ENCODE results near the gene VPS13A.

The VPS13A gene

DNA sequence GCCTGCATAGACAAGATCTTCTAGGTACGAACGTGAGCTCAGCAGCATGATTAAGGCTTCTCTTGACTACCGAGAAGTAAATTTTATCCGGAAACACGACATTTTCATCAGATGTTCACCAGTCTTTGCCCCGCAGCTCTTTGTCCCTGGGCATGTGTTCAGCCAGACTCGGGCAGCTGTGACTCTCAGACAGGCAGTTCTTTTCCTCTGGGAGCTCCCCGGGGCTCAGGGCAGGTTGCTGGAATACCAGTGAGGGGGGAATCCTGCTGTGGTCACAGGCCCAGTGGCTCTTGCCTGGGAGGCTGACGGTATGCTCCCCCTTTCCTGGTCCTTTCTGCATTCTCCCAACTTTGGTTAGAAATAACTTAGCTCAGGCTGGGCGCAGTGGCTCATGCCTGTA, 284.7 kb downstream of the VPS13A start:
- TF ChIP-seq, protein P1, sequence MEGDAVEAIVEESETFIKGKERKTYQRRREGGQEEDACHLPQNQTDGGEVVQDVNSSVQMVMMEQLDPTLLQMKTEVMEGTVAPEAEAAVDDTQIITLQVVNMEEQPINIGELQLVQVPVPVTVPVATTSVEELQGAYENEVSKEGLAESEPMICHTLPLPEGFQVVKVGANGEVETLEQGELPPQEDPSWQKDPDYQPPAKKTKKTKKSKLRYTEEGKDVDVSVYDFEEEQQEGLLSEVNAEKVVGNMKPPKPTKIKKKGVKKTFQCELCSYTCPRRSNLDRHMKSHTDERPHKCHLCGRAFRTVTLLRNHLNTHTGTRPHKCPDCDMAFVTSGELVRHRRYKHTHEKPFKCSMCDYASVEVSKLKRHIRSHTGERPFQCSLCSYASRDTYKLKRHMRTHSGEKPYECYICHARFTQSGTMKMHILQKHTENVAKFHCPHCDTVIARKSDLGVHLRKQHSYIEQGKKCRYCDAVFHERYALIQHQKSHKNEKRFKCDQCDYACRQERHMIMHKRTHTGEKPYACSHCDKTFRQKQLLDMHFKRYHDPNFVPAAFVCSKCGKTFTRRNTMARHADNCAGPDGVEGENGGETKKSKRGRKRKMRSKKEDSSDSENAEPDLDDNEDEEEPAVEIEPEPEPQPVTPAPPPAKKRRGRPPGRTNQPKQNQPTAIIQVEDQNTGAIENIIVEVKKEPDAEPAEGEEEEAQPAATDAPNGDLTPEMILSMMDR (IDR thresholded peaks at IDR 0.05; ENCODE audit: borderline replicate concordance, insufficient read depth, low read depth, low read length), result no peak
- H3K4me3 ChIP-seq (ENCODE audit: low read depth, low read length), result no peak overlapping the region

DNA sequence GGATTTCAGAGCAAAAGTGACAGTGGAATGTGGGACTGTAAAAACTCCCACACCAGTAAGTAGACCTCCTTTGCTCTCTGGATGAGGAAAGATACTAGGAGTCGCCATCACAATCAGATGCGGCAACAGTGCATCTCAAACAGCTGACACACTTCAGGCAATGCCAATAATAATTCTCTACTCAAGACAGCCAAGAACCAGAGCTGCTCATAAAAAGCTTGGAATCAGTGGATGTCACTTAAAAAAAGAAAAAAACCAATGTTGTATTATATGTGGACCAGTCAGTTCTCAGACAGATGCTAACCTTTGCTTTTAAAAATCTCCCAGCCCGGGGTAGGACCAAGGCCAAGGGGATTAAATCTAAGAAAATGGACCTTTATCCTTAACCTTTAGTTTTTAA, 285.8 kb downstream of the VPS13A start:
- TF ChIP-seq, protein P1 (IDR thresholded peaks at IDR 0.05; ENCODE audit: borderline replicate concordance, insufficient read depth, low read depth, low read length), result no peak
- no peak overlapping the region for H3K4me3 ChIP-seq (ENCODE audit: low read depth, low read length)

GRCh38 chr9:77464661-77465060, 287.3 kb downstream of the VPS13A start:
- TF ChIP-seq, protein P1 (IDR thresholded peaks at IDR 0.05; ENCODE audit: borderline replicate concordance, insufficient read depth, low read depth, low read length), result no peak
- H3K4me3 ChIP-seq (ENCODE audit: low read depth, low read length), result no peak overlapping the region

- TF ChIP-seq, protein P1 (IDR thresholded peaks at IDR 0.05; ENCODE audit: borderline replicate concordance, insufficient read depth, low read depth, low read length), result no peak
- no peak overlapping the region for H3K4me3 ChIP-seq (ENCODE audit: low read depth, low read length)
Observed at GRCh38 chr9:77469515-77470231, 292.3 kb downstream of the VPS13A start.
